Glutamatergic neuron (in vitro differentiated cells): Measurements from ENCODE around the gene LYSMD3. TPM values are rescaled to one million over a fixed set of nuclear protein-coding genes. Genes with fewer than 3 reads are reported as not detected.

Source experiments
- DNase-seq: peaks from one replicate; pipeline ENCODE4 v3.0.0; 2022
- H3K27ac Mint-ChIP-seq: one replicate; pipeline ENCODE4 v1.8.0; 2020; ENCODE audit warnings: mild to moderate bottlenecking, mixed read lengths, inconsistent platforms; ENCODE audit not compliant: unreplicated experiment
- H3K27me3 Mint-ChIP-seq: one replicate; pipeline ENCODE4 v1.8.0; 2020; ENCODE audit warnings: mild to moderate bottlenecking, moderate library complexity, mixed read lengths, inconsistent platforms; ENCODE audit not compliant: unreplicated experiment
- H3K36me3 Mint-ChIP-seq: one replicate; pipeline ENCODE4 v1.8.0; 2020; ENCODE audit warnings: mild to moderate bottlenecking, mixed read lengths, inconsistent platforms; ENCODE audit not compliant: unreplicated experiment
- H3K4me1 Mint-ChIP-seq: one replicate; pipeline ENCODE4 v1.8.0; 2020; ENCODE audit warnings: mild to moderate bottlenecking, low read depth, mixed read lengths, inconsistent platforms; ENCODE audit not compliant: unreplicated experiment
- H3K4me3 Mint-ChIP-seq: one replicate; pipeline ENCODE4 v1.8.0; 2020; ENCODE audit warnings: mild to moderate bottlenecking, mixed read lengths, inconsistent platforms; ENCODE audit not compliant: unreplicated experiment
- H3K9me3 Mint-ChIP-seq: one replicate; pipeline ENCODE4 v1.8.0; 2020; ENCODE audit warnings: mild to moderate bottlenecking, moderate library complexity, mixed read lengths, inconsistent platforms; ENCODE audit not compliant: unreplicated experiment
- CTCF ChIP-seq: fragments of 200-600 bp; sonication (generic); IDR thresholded peaks from one replicate; pipeline ENCODE4 v1.5.0; 2021; ENCODE audit not compliant: partially characterized antibody, unreplicated experiment
- total RNA-seq: library from RNA; stranded (reverse); fragmentation: NEBNext Ultra II Directional; extraction: Animal tissue kit (Norgen Biotek cat#: 25700); gene quantifications from one replicate; pipeline ENCODE4 v1.2.1, GENCODE V29; 2021; ENCODE audit not compliant: unreplicated experiment

The LYSMD3 gene
- total RNA-seq, 1 donor from 2014 or later = 7.8 TPM

- no peak for DNase-seq
- Mint-ChIP-seq H3K9me3 (no peaks in the 10 kb centered on the region), H3K27me3 (no peaks in the 10 kb centered on the region), H3K27ac (no peak overlapping the region), H3K4me1 (no peaks in the 10 kb centered on the region), H3K4me3 (no peak overlapping the region), H3K36me3 (no peaks in the 10 kb centered on the region)
- no peak for TF ChIP-seq CTCF
These were observed 19.8 kb upstream of the LYSMD3 start for GRCh38 chr5:90549223-90549622.

GRCh38 chr5:90548069-90548593, 18.7 kb upstream of the LYSMD3 start:
- no peaks in the 10 kb centered on the region for H3K27me3 Mint-ChIP-seq
- no peak overlapping the region for H3K27ac Mint-ChIP-seq
- no peaks in the 10 kb centered on the region for H3K9me3 Mint-ChIP-seq
- peak; percentile 19 for DNase-seq
- no peaks in the 10 kb centered on the region for H3K36me3 Mint-ChIP-seq
- no peak for TF ChIP-seq CTCF
- H3K4me3 Mint-ChIP-seq = no peak overlapping the region
- H3K4me1 Mint-ChIP-seq = no peaks in the 10 kb centered on the region

- no peak for TF ChIP-seq CTCF
- no peak overlapping the region for H3K27ac Mint-ChIP-seq
- H3K27me3 Mint-ChIP-seq = no peaks in the 10 kb centered on the region
- no peaks in the 10 kb centered on the region for H3K9me3 Mint-ChIP-seq
- H3K36me3 Mint-ChIP-seq = no peaks in the 10 kb centered on the region
- DNase-seq = no peak
- no peaks in the 10 kb centered on the region for H3K4me1 Mint-ChIP-seq
- H3K4me3 Mint-ChIP-seq = no peak overlapping the region
These were observed 17.7 kb upstream of the LYSMD3 start for GRCh38 chr5:90547072-90547536.

DNA sequence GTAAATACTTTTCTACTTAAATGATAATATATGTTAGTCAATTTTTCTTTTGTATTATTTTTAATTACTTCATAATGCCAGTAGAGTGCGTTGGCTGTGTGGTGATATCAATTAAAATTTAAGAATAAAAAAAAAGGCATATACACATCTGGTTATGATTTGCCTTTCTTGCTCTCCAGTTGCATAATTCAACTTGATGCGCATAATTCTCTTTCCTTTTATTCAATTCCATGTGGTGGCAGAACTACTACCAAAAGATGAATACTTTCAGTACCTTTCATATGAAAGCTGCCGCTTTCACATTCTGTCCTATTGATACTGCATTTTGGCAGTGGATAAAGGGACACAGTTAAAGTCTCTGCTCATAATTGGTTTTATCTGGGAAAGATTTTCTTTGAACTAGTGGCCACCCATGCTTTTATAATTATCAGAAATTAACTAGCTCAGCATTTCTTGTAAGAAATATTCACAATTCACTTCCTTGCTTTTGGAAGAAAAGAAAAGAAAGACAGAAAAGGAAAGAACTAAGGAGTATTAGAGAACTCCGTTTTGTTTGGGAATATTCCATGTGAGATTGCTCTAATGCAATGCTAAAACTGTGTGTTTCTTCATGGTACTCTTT, 16.9 kb upstream of the LYSMD3 start:
- no peaks in the 10 kb centered on the region for H3K4me1 Mint-ChIP-seq
- DNase-seq = no peak
- no peaks in the 10 kb centered on the region for H3K27me3 Mint-ChIP-seq
- TF ChIP-seq CTCF = no peak
- H3K36me3 Mint-ChIP-seq = no peaks in the 10 kb centered on the region
- H3K4me3 Mint-ChIP-seq = no peak overlapping the region
- H3K27ac Mint-ChIP-seq = no peak overlapping the region
- no peaks in the 10 kb centered on the region for H3K9me3 Mint-ChIP-seq

DNA sequence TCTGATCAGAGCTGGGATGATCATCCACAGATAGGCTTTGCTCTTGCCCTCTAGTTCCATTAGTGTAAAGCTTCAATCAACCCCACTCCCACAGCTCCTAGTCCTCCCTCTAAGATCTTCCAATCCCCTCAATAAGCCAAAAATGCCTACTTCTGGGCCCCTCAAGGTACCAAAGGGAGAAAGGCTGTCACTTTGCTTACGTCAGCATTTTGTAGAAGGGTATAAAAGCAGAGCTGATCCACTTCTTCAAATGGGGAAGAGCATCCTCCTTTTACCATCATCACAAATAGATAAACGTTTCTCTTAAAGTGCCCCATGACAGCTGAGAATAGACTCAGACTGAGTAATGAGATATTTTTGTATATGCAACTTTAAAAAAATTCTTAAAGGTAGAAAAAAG, 16.1 kb upstream of the LYSMD3 start:
- no peak overlapping the region for H3K27ac Mint-ChIP-seq
- H3K27me3 Mint-ChIP-seq = no peaks in the 10 kb centered on the region
- DNase-seq = no peak
- H3K36me3 Mint-ChIP-seq = no peaks in the 10 kb centered on the region
- TF ChIP-seq CTCF = no peak
- no peaks in the 10 kb centered on the region for H3K4me1 Mint-ChIP-seq
- no peaks in the 10 kb centered on the region for H3K9me3 Mint-ChIP-seq
- H3K4me3 Mint-ChIP-seq = no peak overlapping the region
